Bronchial epithelial cell (primary cell): ENCODE data around the gene TMC1. TPM values are rescaled to one million over a fixed set of nuclear protein-coding genes. Genes with fewer than 3 reads are reported as not detected.
A peak's percentile ranks its signal among the peaks of the same experiment; 100 is the strongest.
"Not testable (repeated sequence)": the region's sequence is repeated elsewhere in the genome, so short reads cannot be mapped to it uniquely, and the experiment has no call there.

Source experiments
- DNase-seq: peaks from one replicate; pipeline ENCODE4 v3.0.0-alpha.2; 2010; ENCODE audit warnings: low read depth
- FAIRE-seq: peaks from 2 replicates; lab custom pipeline; 2011; peaks lifted over from hg19 to GRCh38; lab: Jason Lieb, UNC
- H3K27me3 ChIP-seq: 2 replicates; pipeline ENCODE4 v1.5.1; 2011; ENCODE audit warnings: low read length; ENCODE audit not compliant: control insufficient read depth, insufficient read depth
- H3K36me3 ChIP-seq: 2 replicates; pipeline ENCODE4 v1.5.1; 2011; ENCODE audit warnings: low read length; ENCODE audit not compliant: control insufficient read depth, insufficient read depth
- H3K4me3 ChIP-seq: 2 replicates; pipeline ENCODE4 v1.5.1; 2011; ENCODE audit warnings: mild to moderate bottlenecking, low read depth, low read length, control low read depth
- CTCF ChIP-seq: IDR thresholded peaks from 2 replicates; pipeline ENCODE4 v1.5.1; 2011; ENCODE audit warnings: mild to moderate bottlenecking, moderate library complexity, low read length, control low read depth, inconsistent platforms; ENCODE audit not compliant: insufficient read depth, severe bottlenecking
- total RNA-seq: library from RNA; depleted of rRNA; stranded (reverse); fragments of >200 nt; gene quantifications from 2 replicates; pipeline ENCODE4 v1.2.1, GENCODE V29; 2014

Gene TMC1
- total RNA-seq, 1 donor from 2014 or later: not detected

GRCh38 chr9:72491242-72491641 lies 30.2 kb upstream of the TMC1 start:
- TF ChIP-seq CTCF: no peak
- Histone ChIP-seq H3K4me3 (no peak overlapping the region), H3K27me3 (peaks cover 2% of the 10 kb centered on the region), H3K36me3 (no peaks in the 10 kb centered on the region)
- DNase-seq (no peak), FAIRE-seq (no peak)

DNA sequence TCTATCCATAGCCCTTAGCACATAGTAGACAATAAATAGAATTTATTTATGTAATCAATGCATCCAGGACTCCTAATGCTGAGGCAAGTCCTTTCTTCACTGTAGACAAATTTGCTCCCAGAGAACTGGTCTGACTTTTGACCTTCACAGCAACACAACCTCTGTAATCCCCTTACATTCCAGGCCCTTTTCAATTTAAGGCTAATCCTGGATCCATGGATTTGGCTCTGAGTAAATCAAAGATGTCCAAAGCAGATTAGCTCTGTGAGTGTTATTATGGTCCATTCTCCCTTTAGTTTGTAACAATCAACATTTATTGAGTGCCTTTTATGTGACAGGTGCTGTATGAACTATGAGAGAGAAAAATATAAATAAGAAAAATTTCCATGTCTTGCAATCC lies 27.4 kb upstream of the TMC1 start:
- H3K36me3 ChIP-seq: no peaks in the 10 kb centered on the region
- no peak for FAIRE-seq
- no peak for TF ChIP-seq CTCF

GRCh38 chr9:72497447-72498046 lies 23.9 kb upstream of the TMC1 start:
- no peak for FAIRE-seq
- no peak for DNase-seq
- Histone ChIP-seq H3K36me3 (no peaks in the 10 kb centered on the region), H3K4me3 (no peak overlapping the region), H3K27me3 (no peaks in the 10 kb centered on the region)
- TF ChIP-seq CTCF: no peak

More for the DNA sequence above, 27.4 kb upstream of the TMC1 start:
- H3K27me3 ChIP-seq: peaks cover 2% of the 10 kb centered on the region
- H3K4me3 ChIP-seq: no peak overlapping the region
- DNase-seq: no peak

GRCh38 chr9:72506615-72507014 lies 14.8 kb upstream of the TMC1 start:
- Histone ChIP-seq H3K27me3 (no peaks in the 10 kb centered on the region), H3K36me3 (no peaks in the 10 kb centered on the region), H3K4me3 (no peak overlapping the region)
- FAIRE-seq (peak; percentile 85), DNase-seq (no peak)
- no peak for TF ChIP-seq CTCF

DNA sequence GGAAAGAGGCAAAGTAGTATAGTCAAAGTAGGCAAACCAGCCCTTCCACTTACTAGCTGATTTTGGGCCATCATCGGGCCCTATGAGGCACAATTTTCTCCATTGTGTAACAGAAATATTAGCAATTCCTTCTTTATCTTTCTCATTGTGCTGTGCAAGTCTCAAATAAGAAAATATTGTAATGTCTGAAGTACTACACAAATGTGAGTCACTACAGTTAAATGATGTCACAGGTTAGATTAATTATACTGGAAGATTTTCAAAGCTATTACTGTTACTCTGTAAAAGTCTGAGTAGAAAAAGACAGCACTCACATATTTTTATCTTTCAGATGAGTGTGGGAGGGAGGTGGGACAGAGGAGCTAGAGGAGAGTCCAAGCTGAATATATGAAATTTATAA lies 12.4 kb upstream of the TMC1 start:
- Histone ChIP-seq H3K36me3 (no peaks in the 10 kb centered on the region), H3K27me3 (no peaks in the 10 kb centered on the region), H3K4me3 (no peak overlapping the region)
- DNase-seq: peak; percentile 74
- FAIRE-seq: no peak
- no peak for TF ChIP-seq CTCF

DNA sequence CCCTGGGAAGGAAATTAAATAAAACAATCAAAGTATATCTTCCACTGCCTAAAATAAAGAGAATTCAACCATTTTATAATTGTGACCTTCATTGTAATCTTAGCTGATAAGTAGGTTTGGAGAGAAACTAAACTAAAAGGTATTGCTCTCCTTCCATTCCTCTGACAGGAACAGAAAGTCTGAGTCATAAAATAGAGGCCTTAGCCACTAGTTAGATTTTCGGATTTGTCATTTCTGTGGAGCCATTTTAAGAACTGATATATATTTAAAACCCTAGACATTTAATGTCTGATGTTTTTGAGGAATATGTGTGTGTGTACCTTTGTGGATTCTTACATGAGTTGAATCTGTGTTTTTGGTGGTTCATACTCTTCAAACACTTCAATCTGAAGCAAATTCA lies 11.8 kb upstream of the TMC1 start:
- FAIRE-seq (no peak), DNase-seq (peak; percentile 71)
- Histone ChIP-seq H3K27me3 (no peaks in the 10 kb centered on the region), H3K4me3 (no peak overlapping the region), H3K36me3 (no peaks in the 10 kb centered on the region)
- TF ChIP-seq CTCF: no peak

DNA sequence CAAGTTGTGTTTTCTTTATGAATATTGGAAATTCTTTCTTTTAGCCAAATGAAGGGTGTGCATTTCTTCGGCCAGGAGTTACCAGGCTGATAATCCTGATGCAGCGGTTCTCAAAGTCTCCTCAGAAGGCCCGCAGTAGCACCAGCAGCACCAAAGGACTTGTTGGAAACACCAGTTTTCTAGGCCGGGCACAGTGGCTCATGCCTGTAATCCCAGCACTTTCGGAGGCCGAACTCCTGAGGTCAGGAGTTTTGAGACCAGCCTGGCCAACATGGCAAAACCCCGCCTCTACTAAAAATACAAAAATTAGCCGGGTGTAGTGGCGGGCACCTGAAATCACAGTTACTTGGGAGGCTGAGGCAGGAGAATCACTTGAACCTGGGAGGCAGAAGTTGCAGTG lies 397 bp upstream of the TMC1 start:
- FAIRE-seq, H3K27me3 ChIP-seq, H3K36me3 ChIP-seq, H3K4me3 ChIP-seq, DNase-seq: not testable (repeated sequence)
